Suprapubic skin (tissue), 4 donors: ENCODE measurements around the gene CEP170B. TPM values are rescaled to one million over a fixed set of nuclear protein-coding genes. Genes with fewer than 3 reads are reported as not detected.

Experiments
- DNase-seq, 2 donors: peaks; one replicate each; pipeline ENCODE4 v3.0.0-alpha.2; 2019; ENCODE audit warnings: low spot score in 2 of 2
- H3K27ac ChIP-seq: fragments of 200-600 bp; sonication (generic); one replicate; pipeline ENCODE4 v1.5.1; 2019
- H3K27me3 ChIP-seq: fragments of 200-600 bp; sonication (generic); one replicate; pipeline ENCODE4 v1.5.1; 2019
- H3K36me3 ChIP-seq: fragments of 200-600 bp; sonication (generic); one replicate; pipeline ENCODE4 v1.5.1; 2019
- H3K4me1 ChIP-seq: fragments of 200-600 bp; sonication (generic); one replicate; pipeline ENCODE4 v1.5.1; 2019
- H3K4me3 ChIP-seq: fragments of 200-600 bp; sonication (generic); one replicate; pipeline ENCODE4 v1.5.1; 2019; ENCODE audit warnings: mild to moderate bottlenecking
- H3K9me3 ChIP-seq: fragments of 200-600 bp; sonication (generic); one replicate; pipeline ENCODE4 v1.5.1; 2019
- EP300 ChIP-seq: sonication (generic); formaldehyde crosslinking; IDR thresholded peaks from one replicate; pipeline ENCODE4 v1.6.1; 2017; ENCODE audit warnings: antibody characterized with exemption
- POLR2A ChIP-seq, 2 donors: fragments of 450-650 bp; IDR thresholded peaks; one replicate each; pipeline ENCODE4 v1.6.1; 2017; ENCODE audit warnings: antibody characterized with exemption in 2 of 2, mild to moderate bottlenecking in 2 of 2, moderate library complexity in 2 of 2
- POLR2AphosphoS5 ChIP-seq, 3 donors: sonication (generic); formaldehyde crosslinking; IDR thresholded peaks; one replicate each; pipeline ENCODE4 v1.6.1; 2017; ENCODE audit warnings: antibody characterized with exemption in 3 of 3
- WGBS: methylation state at CpG from one replicate; pipeline ENCODE4 v1.1.5; 2018; 5-methylcytosine and 5-hydroxymethylcytosine counted together
- total RNA-seq, 4 donors: library from RNA; depleted of rRNA; stranded (reverse); fragments of >200 nt; gene quantifications; one replicate each; pipeline ENCODE4 v1.1.0, GENCODE V29; 2016
- TF ChIP-seq, protein P1 (sequence below), 2 donors: fragments of 200-600 bp in 1 of 2; fragments of 450-650 bp in 1 of 2; sonication (generic) in 1 of 2; IDR thresholded peaks; one replicate each; pipeline ENCODE4 v1.5.1; 2016 to 2019; ENCODE audit warnings: antibody characterized with exemption in 2 of 2, mild to moderate bottlenecking in 1 of 2, moderate library complexity in 1 of 2

CEP170B gene
- 10 to 100 TPM; 53.3 to 70.1 (median 60.4) TPM for total RNA-seq

GRCh38 chr14:104865081-104865630 lies at the start of gene CEP170B:
Gene CEP170B, plus strand, starts transcription at chr14:104865268. Its CDS starts 3,183 bp downstream, at chr14:104868451.
- TF ChIP-seq POLR2A (IDR thresholded peaks at IDR 0.05), result no peak
- no peak for TF ChIP-seq POLR2AphosphoS5 (IDR thresholded peaks at IDR 0.05)
- no peak for TF ChIP-seq EP300
- TF ChIP-seq, protein P1, sequence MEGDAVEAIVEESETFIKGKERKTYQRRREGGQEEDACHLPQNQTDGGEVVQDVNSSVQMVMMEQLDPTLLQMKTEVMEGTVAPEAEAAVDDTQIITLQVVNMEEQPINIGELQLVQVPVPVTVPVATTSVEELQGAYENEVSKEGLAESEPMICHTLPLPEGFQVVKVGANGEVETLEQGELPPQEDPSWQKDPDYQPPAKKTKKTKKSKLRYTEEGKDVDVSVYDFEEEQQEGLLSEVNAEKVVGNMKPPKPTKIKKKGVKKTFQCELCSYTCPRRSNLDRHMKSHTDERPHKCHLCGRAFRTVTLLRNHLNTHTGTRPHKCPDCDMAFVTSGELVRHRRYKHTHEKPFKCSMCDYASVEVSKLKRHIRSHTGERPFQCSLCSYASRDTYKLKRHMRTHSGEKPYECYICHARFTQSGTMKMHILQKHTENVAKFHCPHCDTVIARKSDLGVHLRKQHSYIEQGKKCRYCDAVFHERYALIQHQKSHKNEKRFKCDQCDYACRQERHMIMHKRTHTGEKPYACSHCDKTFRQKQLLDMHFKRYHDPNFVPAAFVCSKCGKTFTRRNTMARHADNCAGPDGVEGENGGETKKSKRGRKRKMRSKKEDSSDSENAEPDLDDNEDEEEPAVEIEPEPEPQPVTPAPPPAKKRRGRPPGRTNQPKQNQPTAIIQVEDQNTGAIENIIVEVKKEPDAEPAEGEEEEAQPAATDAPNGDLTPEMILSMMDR (IDR thresholded peaks at IDR 0.05), result no peak
- Histone ChIP-seq H3K4me1 (peaks cover 30% of the 10 kb centered on the region), H3K27ac (peak within 1 kb of the TSS; percentile 93), H3K36me3 (peaks cover 5% of the 10 kb centered on the region), H3K27me3 (no peaks in the 10 kb centered on the region), H3K4me3 (peak within 1 kb of the TSS; percentile 92), H3K9me3 (no peaks in the 10 kb centered on the region)
- no CpG with 5 or more reads among the region's 88 CpGs for WGBS
- peak in 1 of 2 donors; percentile 67 for DNase-seq

DNA sequence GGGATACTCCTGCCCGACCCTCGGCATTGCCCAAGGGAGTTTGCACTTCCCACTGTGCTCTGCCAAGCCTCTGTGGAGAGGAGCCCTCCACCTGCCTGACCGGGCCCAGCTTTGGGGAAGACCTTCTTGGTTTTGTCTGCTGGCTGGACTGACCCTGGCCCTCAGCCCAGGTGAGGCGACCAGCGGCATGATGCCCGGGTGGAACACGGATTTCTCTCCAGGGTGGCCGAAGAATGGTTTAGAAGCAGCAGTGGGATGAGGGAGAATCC lies 48.5 kb upstream of the CEP170B start:
- Histone ChIP-seq H3K27ac (peak overlapping the region; percentile 87), H3K4me1 (peaks cover 32% of the 10 kb centered on the region), H3K27me3 (no peaks in the 10 kb centered on the region), H3K4me3 (peak overlapping the region; percentile 70), H3K9me3 (no peaks in the 10 kb centered on the region), H3K36me3 (no peaks in the 10 kb centered on the region)
- no peak for TF ChIP-seq POLR2AphosphoS5 (IDR thresholded peaks at IDR 0.05)
- TF ChIP-seq POLR2A (IDR thresholded peaks at IDR 0.05), result no peak
- no peak for TF ChIP-seq EP300
- TF ChIP-seq, protein P1 (IDR thresholded peaks at IDR 0.05), result no peak
- no peak for DNase-seq
- WGBS, result 1% methylated on average over 7 of the region's 8 CpGs

DNA sequence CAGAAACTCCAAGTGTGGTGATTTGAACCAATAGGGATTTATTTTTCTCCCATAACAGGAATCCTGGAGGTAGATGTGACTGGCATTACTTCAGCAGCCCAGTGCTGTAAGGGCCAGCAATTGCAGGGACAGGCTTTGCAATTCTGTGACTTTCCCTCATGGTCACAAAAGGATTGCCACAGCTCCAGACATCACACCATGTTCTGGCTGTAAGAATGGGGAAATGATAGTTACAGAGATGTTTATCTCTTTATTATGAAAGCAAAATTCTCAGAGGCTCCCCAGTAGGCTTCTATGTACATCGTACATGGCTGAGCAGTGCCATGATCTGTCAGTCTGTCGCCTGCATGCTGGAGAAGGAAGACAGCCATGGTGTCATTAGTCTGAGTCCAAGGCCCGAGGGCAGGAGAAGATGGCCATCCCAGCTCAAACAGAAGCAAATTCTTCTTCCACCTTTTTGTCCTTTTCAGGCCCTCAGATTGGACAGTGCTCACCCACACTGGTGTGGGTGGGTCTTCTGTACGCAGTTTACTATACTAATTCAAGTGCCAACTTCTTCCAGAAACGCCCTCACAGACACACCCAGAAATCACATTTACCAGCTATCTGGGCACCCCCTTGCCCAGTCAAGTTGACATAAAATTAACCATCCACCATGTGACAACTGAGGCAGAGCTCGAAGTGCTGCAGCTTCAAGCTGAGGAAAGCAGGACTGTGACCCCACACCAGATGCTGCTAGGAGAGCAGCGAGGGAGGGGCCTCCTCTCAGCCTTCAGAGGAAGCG lies 46.9 kb upstream of the CEP170B start:
- no peaks in the 10 kb centered on the region for H3K9me3 ChIP-seq
- H3K4me1 ChIP-seq, result peaks cover 32% of the 10 kb centered on the region
- TF ChIP-seq POLR2AphosphoS5 (IDR thresholded peaks at IDR 0.05), result no peak
- TF ChIP-seq EP300, result no peak
- TF ChIP-seq POLR2A (IDR thresholded peaks at IDR 0.05), result no peak
- TF ChIP-seq, protein P1 (IDR thresholded peaks at IDR 0.05), result no peak
- no peaks in the 10 kb centered on the region for H3K27me3 ChIP-seq
- WGBS, result 93% methylated on average over 8 of the region's 8 CpGs
- DNase-seq, result peak in 1 of 2 donors; percentile 31
- no peak overlapping the region for H3K4me3 ChIP-seq
- no peaks in the 10 kb centered on the region for H3K36me3 ChIP-seq
- H3K27ac ChIP-seq, result no peak overlapping the region

- DNase-seq, result peak in 1 of 2 donors; percentile 54
- WGBS, result 100% methylated on average over 4 of the region's 9 CpGs
- Histone ChIP-seq H3K27me3 (no peaks in the 10 kb centered on the region), H3K36me3 (no peaks in the 10 kb centered on the region), H3K4me1 (peaks cover 32% of the 10 kb centered on the region), H3K27ac (no peak overlapping the region), H3K9me3 (no peaks in the 10 kb centered on the region), H3K4me3 (no peak overlapping the region)
- TF ChIP-seq POLR2A (IDR thresholded peaks at IDR 0.05), result no peak
- TF ChIP-seq, protein P1 (IDR thresholded peaks at IDR 0.05), result no peak
- TF ChIP-seq POLR2AphosphoS5 (IDR thresholded peaks at IDR 0.05), result no peak
- no peak for TF ChIP-seq EP300
These were observed 46.3 kb upstream of the CEP170B start for GRCh38 chr14:104818714-104819161.

DNA sequence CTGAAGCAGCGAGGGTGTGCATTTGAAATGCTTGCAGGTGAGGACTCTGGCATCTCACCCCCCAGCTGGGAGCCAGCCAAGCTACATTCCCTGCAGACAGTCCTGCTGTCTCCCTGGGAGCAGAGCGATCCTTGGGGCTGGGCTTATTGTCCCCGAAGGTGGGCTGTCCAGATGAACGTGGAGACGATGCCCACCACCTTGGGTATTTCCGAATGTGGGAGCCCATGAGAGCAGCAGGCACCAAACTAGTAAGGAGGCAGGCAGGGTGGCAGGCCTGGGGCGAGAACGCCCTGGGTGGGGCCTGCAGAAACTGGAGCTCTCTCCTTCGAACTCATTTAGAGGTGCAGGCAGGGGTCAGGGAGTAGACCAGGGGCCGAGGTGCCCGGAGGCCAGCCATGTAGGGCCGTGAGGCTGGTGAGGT lies 45.7 kb upstream of the CEP170B start:
- Histone ChIP-seq H3K4me1 (peaks cover 28% of the 10 kb centered on the region), H3K36me3 (no peaks in the 10 kb centered on the region), H3K4me3 (no peak overlapping the region), H3K27ac (no peak overlapping the region), H3K27me3 (no peaks in the 10 kb centered on the region), H3K9me3 (no peaks in the 10 kb centered on the region)
- TF ChIP-seq, protein P1 (IDR thresholded peaks at IDR 0.05), result no peak
- TF ChIP-seq POLR2A (IDR thresholded peaks at IDR 0.05) (no peak), POLR2AphosphoS5 (IDR thresholded peaks at IDR 0.05) (no peak)
- peak in 1 of 2 donors; percentile 70 for DNase-seq
- no CpG with 5 or more reads among the region's 12 CpGs for WGBS
